H9 (cell line): Measurements from ENCODE around the gene GPS1. TPM values are rescaled to one million over a fixed set of nuclear protein-coding genes. Genes with fewer than 3 reads are reported as not detected.
A peak's percentile ranks its signal among the peaks of the same experiment; 100 is the strongest.

Source experiments
- DNase-seq: peaks from one replicate; pipeline ENCODE4 v3.0.0-alpha.2; 2017
- H2AFZ ChIP-seq: one replicate; pipeline ENCODE4 v1.6.1; 2013; ENCODE audit warnings: mild to moderate bottlenecking, low read length, control low read depth, moderate library complexity
- H2AK5ac ChIP-seq: 2 replicates; pipeline ENCODE4 v1.6.1; 2013; ENCODE audit warnings: low read length, control low read depth, mixed read lengths; ENCODE audit not compliant: insufficient read length
- H2BK120ac ChIP-seq: one replicate; pipeline ENCODE4 v1.6.1; 2013; ENCODE audit warnings: low read depth, mild to moderate bottlenecking, low read length, control low read depth, inconsistent platforms; ENCODE audit not compliant: poor library complexity, severe bottlenecking
- H2BK12ac ChIP-seq: 2 replicates; pipeline ENCODE4 v1.6.1; 2013; ENCODE audit warnings: low read length, control low read depth, mixed read lengths, low read depth; ENCODE audit not compliant: insufficient read length
- H2BK15ac ChIP-seq: 2 replicates; pipeline ENCODE4 v1.6.1; 2013; ENCODE audit warnings: low read depth, low read length, control low read depth
- H2BK20ac ChIP-seq: one replicate; pipeline ENCODE4 v1.6.1; 2013; ENCODE audit warnings: low read depth, mild to moderate bottlenecking, low read length, control low read depth, inconsistent platforms; ENCODE audit not compliant: poor library complexity, severe bottlenecking
- H2BK5ac ChIP-seq: 2 replicates; pipeline ENCODE4 v1.6.1; 2013; ENCODE audit warnings: low read length, control low read depth, mixed read lengths; ENCODE audit not compliant: insufficient read length
- H3K14ac ChIP-seq: 2 replicates; pipeline ENCODE4 v1.6.1; 2013; ENCODE audit warnings: low read length, control low read depth; ENCODE audit not compliant: insufficient read depth
- H3K18ac ChIP-seq: 2 replicates; pipeline ENCODE4 v1.6.1; 2013; ENCODE audit warnings: low read depth, mild to moderate bottlenecking, mixed read lengths, low read length, control low read depth; ENCODE audit not compliant: insufficient read length
- H3K23ac ChIP-seq: 2 replicates; pipeline ENCODE4 v1.6.1; 2013; ENCODE audit warnings: low read length, control low read depth, mixed read lengths, low read depth; ENCODE audit not compliant: insufficient read length
- H3K23me2 ChIP-seq: 2 replicates; pipeline ENCODE4 v1.6.1; 2013; ENCODE audit warnings: low read depth, mild to moderate bottlenecking, mixed read lengths, low read length, control low read depth; ENCODE audit not compliant: insufficient read length, poor library complexity, severe bottlenecking
- H3K27ac ChIP-seq: 2 replicates; pipeline ENCODE4 v1.5.1; 2013; ENCODE audit warnings: low read length, control low read depth, mixed read lengths, low read depth; ENCODE audit not compliant: insufficient read length
- H3K27me3 ChIP-seq: 2 replicates; pipeline ENCODE4 v1.6.1; 2013; ENCODE audit warnings: low read length, control low read depth, inconsistent platforms; ENCODE audit not compliant: insufficient read depth
- H3K4ac ChIP-seq: 2 replicates; pipeline ENCODE4 v1.6.1; 2013; ENCODE audit warnings: low read depth, mild to moderate bottlenecking, control low read depth, inconsistent platforms, low read length, moderate library complexity
- H3K4me1 ChIP-seq: 2 replicates; pipeline ENCODE4 v1.6.1; 2013; ENCODE audit warnings: low read length, control low read depth, inconsistent platforms; ENCODE audit not compliant: insufficient read depth
- H3K4me2 ChIP-seq: 2 replicates; pipeline ENCODE4 v1.6.1; 2013; ENCODE audit warnings: low read length, control low read depth, mixed read lengths; ENCODE audit not compliant: insufficient read length, insufficient read depth
- H3K56ac ChIP-seq: 2 replicates; pipeline ENCODE4 v1.6.1; 2013; ENCODE audit warnings: low read depth, mild to moderate bottlenecking, mixed read lengths, low read length, control low read depth; ENCODE audit not compliant: insufficient read length
- H3K79me1 ChIP-seq: 2 replicates; pipeline ENCODE4 v1.6.1; 2013; ENCODE audit warnings: low read depth, mild to moderate bottlenecking, moderate library complexity, low read length, control low read depth, inconsistent platforms; ENCODE audit not compliant: insufficient read depth, poor library complexity, severe bottlenecking
- H3K79me2 ChIP-seq: 2 replicates; pipeline ENCODE4 v1.6.1; 2013; ENCODE audit warnings: low read length, control low read depth, inconsistent platforms; ENCODE audit not compliant: insufficient read depth
- H3K9ac ChIP-seq: 2 replicates; pipeline ENCODE4 v1.6.1; 2013; ENCODE audit warnings: low read length, control low read depth, mixed read lengths; ENCODE audit not compliant: insufficient read length; ENCODE audit errors: extremely low read depth
- H3K9me3 ChIP-seq: one replicate; pipeline ENCODE4 v1.6.1; 2013; ENCODE audit warnings: low read depth, low read length, inconsistent platforms; ENCODE audit not compliant: control insufficient read depth
- H3T11ph ChIP-seq: one replicate; pipeline ENCODE4 v1.6.1; 2013; ENCODE audit warnings: mild to moderate bottlenecking, low read length, control low read depth, inconsistent platforms
- H4K20me1 ChIP-seq: one replicate; pipeline ENCODE4 v1.6.1; 2013; ENCODE audit not compliant: control insufficient read depth, insufficient read length, insufficient read depth
- H4K5ac ChIP-seq: 2 replicates; pipeline ENCODE4 v1.6.1; 2013; ENCODE audit warnings: low read depth, mild to moderate bottlenecking, mixed read lengths, low read length, control low read depth; ENCODE audit not compliant: insufficient read length
- H4K8ac ChIP-seq: replicated peaks from 2 replicates; pipeline ENCODE4 v1.6.1; 2013; ENCODE audit warnings: low read length, control low read depth, mixed read lengths, low read depth; ENCODE audit not compliant: insufficient read length
- H4K91ac ChIP-seq: 2 replicates; pipeline ENCODE4 v1.6.1; 2013; ENCODE audit warnings: low read depth, mild to moderate bottlenecking, moderate library complexity, mixed read lengths, low read length, control low read depth; ENCODE audit not compliant: insufficient read length
- H3K27ac Mint-ChIP-seq, 3 experiments: 2 replicates in 2 of 3; 3 replicates in 1 of 3; pipeline ENCODE4 v1.8.0; 2020 to 2021; ENCODE audit warnings: mixed read lengths in 3 of 3, mild to moderate bottlenecking in 1 of 3, moderate library complexity in 1 of 3
- H3K27me3 Mint-ChIP-seq: 2 replicates; pipeline ENCODE4 v1.8.0; 2021; ENCODE audit warnings: low read depth, mild to moderate bottlenecking, moderate library complexity, mixed read lengths
- H3K36me3 Mint-ChIP-seq, 3 experiments: 2 replicates in 2 of 3; 3 replicates in 1 of 3; pipeline ENCODE4 v1.8.0; 2020 to 2021; ENCODE audit warnings: low read depth in 3 of 3, mixed read lengths in 3 of 3; ENCODE audit not compliant: insufficient read depth in 1 of 3
- H3K4me1 Mint-ChIP-seq, 2 experiments: 2 replicates each; pipeline ENCODE4 v1.8.0; 2020; ENCODE audit warnings: mixed read lengths in 2 of 2
- H3K4me3 Mint-ChIP-seq, 2 experiments: 2 replicates in 1 of 2; 3 replicates in 1 of 2; pipeline ENCODE4 v1.8.0; 2020 to 2021; ENCODE audit warnings: mild to moderate bottlenecking in 2 of 2, mixed read lengths in 2 of 2, moderate library complexity in 1 of 2
- H3K9me3 Mint-ChIP-seq, 2 experiments: 2 replicates in 1 of 2; 3 replicates in 1 of 2; pipeline ENCODE4 v1.8.0; 2020; ENCODE audit warnings: mild to moderate bottlenecking in 2 of 2, mixed read lengths in 2 of 2, moderate library complexity in 1 of 2
- WGBS: extraction: QIAGEN DNeasy Blood & Tissue Kit; methylation state at CpG from one replicate; pipeline ENCODE4 v1.1.7; 2013; ENCODE audit warnings: missing lambda C conversion rate, low lambda C conversion rate, mixed read lengths; ENCODE audit not compliant: insufficient read length; ENCODE audit errors: extremely low coverage; 5-methylcytosine and 5-hydroxymethylcytosine counted together
- total RNA-seq: library from RNA; stranded (reverse); gene quantifications from 2 replicates; pipeline ENCODE4 v1.2.1, GENCODE V29; 2021
- TF ChIP-seq, protein P1 (sequence below): fragments of 200-600 bp; sonication (generic); conservative IDR thresholded peaks from 3 replicates; pipeline ENCODE4 v1.8.0; 2021; ENCODE audit warnings: antibody characterized with exemption, mild to moderate bottlenecking

Gene GPS1
- total RNA-seq, 1 experiment from 2014 or later = 164 TPM

GRCh38 chr17:82096709-82097183, 45.0 kb downstream of the GPS1 start:
- no peaks in the 10 kb centered on the region for H3K27me3 ChIP-seq
- no peak overlapping the region for H3K27ac ChIP-seq
- H2BK120ac ChIP-seq = no peak overlapping the region
- no peaks in the 10 kb centered on the region for H3K9me3 ChIP-seq
- H3K14ac ChIP-seq = 0 out of 2 replicates have a peak overlapping the region, but pooled peaks have one; percentile 1
- H2AFZ ChIP-seq = no peak overlapping the region
- no peak overlapping the region for H4K5ac ChIP-seq
- H4K20me1 ChIP-seq = no peaks in the 10 kb centered on the region
- no peak overlapping the region for H4K8ac ChIP-seq
- WGBS = no CpG with 5 or more reads among the region's 8 CpGs
- peaks cover 10% of the 10 kb centered on the region for H3K79me1 ChIP-seq
- no peak overlapping the region for H4K91ac ChIP-seq
- H3K4me1 ChIP-seq = no peaks in the 10 kb centered on the region
- DNase-seq = no peak
- Mint-ChIP-seq H3K27ac (0 out of 7 replicates have a peak overlapping the region, but pooled peaks of 1 of the 3 experiments have one; percentile 40), H3K27me3 (no peaks in the 10 kb centered on the region), H3K36me3 (peaks cover 10 to 34% (median 32%) of the 10 kb centered on the region in 3 experiments; a peak in 6 of 7 replicates), H3K4me1 (peaks cover 17 to 34% of the 10 kb centered on the region in 2 experiments), H3K9me3 (no peaks in the 10 kb centered on the region), H3K4me3 (peak overlapping the region; percentile 74 to 82)
- TF ChIP-seq, protein P1, sequence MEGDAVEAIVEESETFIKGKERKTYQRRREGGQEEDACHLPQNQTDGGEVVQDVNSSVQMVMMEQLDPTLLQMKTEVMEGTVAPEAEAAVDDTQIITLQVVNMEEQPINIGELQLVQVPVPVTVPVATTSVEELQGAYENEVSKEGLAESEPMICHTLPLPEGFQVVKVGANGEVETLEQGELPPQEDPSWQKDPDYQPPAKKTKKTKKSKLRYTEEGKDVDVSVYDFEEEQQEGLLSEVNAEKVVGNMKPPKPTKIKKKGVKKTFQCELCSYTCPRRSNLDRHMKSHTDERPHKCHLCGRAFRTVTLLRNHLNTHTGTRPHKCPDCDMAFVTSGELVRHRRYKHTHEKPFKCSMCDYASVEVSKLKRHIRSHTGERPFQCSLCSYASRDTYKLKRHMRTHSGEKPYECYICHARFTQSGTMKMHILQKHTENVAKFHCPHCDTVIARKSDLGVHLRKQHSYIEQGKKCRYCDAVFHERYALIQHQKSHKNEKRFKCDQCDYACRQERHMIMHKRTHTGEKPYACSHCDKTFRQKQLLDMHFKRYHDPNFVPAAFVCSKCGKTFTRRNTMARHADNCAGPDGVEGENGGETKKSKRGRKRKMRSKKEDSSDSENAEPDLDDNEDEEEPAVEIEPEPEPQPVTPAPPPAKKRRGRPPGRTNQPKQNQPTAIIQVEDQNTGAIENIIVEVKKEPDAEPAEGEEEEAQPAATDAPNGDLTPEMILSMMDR = no peak
- H2AK5ac ChIP-seq = no peak overlapping the region
- H3T11ph ChIP-seq = no peak overlapping the region
- no peak overlapping the region for H3K4ac ChIP-seq
- H3K9ac ChIP-seq = peak overlapping the region; percentile 53
- peak overlapping the region; percentile 73 for H3K4me2 ChIP-seq
- no peak overlapping the region for H3K23ac ChIP-seq
- no peak overlapping the region for H2BK5ac ChIP-seq
- H3K18ac ChIP-seq = no peak overlapping the region
- no peak overlapping the region for H3K56ac ChIP-seq
- no peak overlapping the region for H2BK15ac ChIP-seq
- no peak overlapping the region for H2BK12ac ChIP-seq
- peaks cover 14% of the 10 kb centered on the region for H3K23me2 ChIP-seq
- H2BK20ac ChIP-seq = no peak overlapping the region
- peaks cover 20% of the 10 kb centered on the region; the same call in 1 of the 2 replicates for H3K79me2 ChIP-seq
